IMR-90 (cell line): Measurements from ENCODE around the gene SPAG9. TPM values are rescaled to one million over a fixed set of nuclear protein-coding genes. Genes with fewer than 3 reads are reported as not detected.

ENCODE experiments used
- ATAC-seq: fragments of 200-7000 bp; cut with Tn5 transposase; 2 replicates; pipeline ENCODE4 v1.9.1; 2020; ENCODE audit warnings: low read depth, mild to moderate bottlenecking, moderate library complexity
- BruUV-seq: library from RNA; stranded (reverse); fragments of 400-500 nt; replicated peaks from 2 replicates; lab custom pipeline; 2021; lab: Mats Ljungman, UMichigan
- CTCF ChIA-PET: fragments of 300-600 bp; formaldehyde crosslinking; extraction: SDS; loops from one replicate; lab custom pipeline; 2021; ENCODE audit warnings: antibody characterized with exemption; lab: Yijun Ruan, JAX
- POLR2A ChIA-PET: fragments of 300-600 bp; sonication (Branson Sonifier 250); formaldehyde crosslinking; loops from one replicate; lab custom pipeline; 2022; ENCODE audit warnings: antibody characterized with exemption; ENCODE audit not compliant: unreplicated experiment; lab: Charles Lee
- DNase-seq: peaks from one replicate; pipeline ENCODE4 v3.0.0; 2013
- H2AFZ ChIP-seq: replicated peaks from 2 replicates; pipeline ENCODE3; 2013; ENCODE audit warnings: low read length, mild to moderate bottlenecking; ENCODE audit not compliant: poor library complexity
- H2AK5ac ChIP-seq: 2 replicates; pipeline ENCODE4 v1.6.1; 2013; ENCODE audit warnings: low read depth, low read length, inconsistent platforms
- H2AK9ac ChIP-seq: replicated peaks from 2 replicates; pipeline ENCODE3; 2013; ENCODE audit warnings: mild to moderate bottlenecking, low read depth, low read length, moderate library complexity; ENCODE audit not compliant: poor library complexity
- H2BK120ac ChIP-seq: 2 replicates; pipeline ENCODE4 v1.6.1; 2013; ENCODE audit warnings: low read depth, low read length, inconsistent platforms
- H2BK15ac ChIP-seq: 3 replicates; pipeline ENCODE4 v1.6.1; 2013; ENCODE audit warnings: low read depth, low read length, inconsistent platforms
- H2BK20ac ChIP-seq: 2 replicates; pipeline ENCODE4 v1.6.1; 2013; ENCODE audit warnings: low read depth, mild to moderate bottlenecking, inconsistent platforms, low read length, moderate library complexity
- H2BK5ac ChIP-seq: 2 replicates; pipeline ENCODE4 v1.6.1; 2013; ENCODE audit warnings: mild to moderate bottlenecking, low read depth, low read length, inconsistent platforms; ENCODE audit not compliant: poor library complexity, severe bottlenecking
- H3K14ac ChIP-seq: replicated peaks from 2 replicates; pipeline ENCODE4 v1.6.1; 2013; ENCODE audit warnings: low read depth, low read length, inconsistent platforms
- H3K18ac ChIP-seq: 2 replicates; pipeline ENCODE4 v1.6.1; 2013; ENCODE audit warnings: low read depth, low read length, control low read depth
- H3K23ac ChIP-seq: 2 replicates; pipeline ENCODE4 v1.6.1; 2013; ENCODE audit warnings: low read depth, low read length, inconsistent platforms
- H3K27ac ChIP-seq: 2 replicates; pipeline ENCODE4 v1.5.1; 2013; ENCODE audit warnings: mild to moderate bottlenecking, control low read depth, low read length; ENCODE audit not compliant: insufficient read depth
- H3K27me3 ChIP-seq: 2 replicates; pipeline ENCODE4 v1.6.1; 2013; ENCODE audit warnings: low read length; ENCODE audit not compliant: control insufficient read depth, insufficient read depth
- H3K36me3 ChIP-seq: 2 replicates; pipeline ENCODE4 v1.6.1; 2013; ENCODE audit warnings: low read length, mixed read lengths; ENCODE audit not compliant: control insufficient read depth, insufficient read depth
- H3K4ac ChIP-seq: 2 replicates; pipeline ENCODE4 v1.6.1; 2013; ENCODE audit warnings: low read depth, low read length, inconsistent platforms
- H3K4me1 ChIP-seq: 2 replicates; pipeline ENCODE4 v1.6.1; 2013; ENCODE audit warnings: low read length, mixed read lengths; ENCODE audit not compliant: control insufficient read depth, insufficient read depth
- H3K4me2 ChIP-seq: 2 replicates; pipeline ENCODE4 v1.6.1; 2013; ENCODE audit warnings: low read depth, mild to moderate bottlenecking, control low read depth, low read length, moderate library complexity
- H3K4me3 ChIP-seq: 2 replicates; pipeline ENCODE4 v1.5.1; 2013; ENCODE audit warnings: low read depth, mild to moderate bottlenecking, control low read depth, low read length, moderate library complexity; ENCODE audit not compliant: insufficient read depth
- H3K56ac ChIP-seq: 2 replicates; pipeline ENCODE4 v1.6.1; 2013; ENCODE audit warnings: low read length, inconsistent platforms; ENCODE audit not compliant: insufficient read depth; ENCODE audit errors: extremely low read depth
- H3K79me1 ChIP-seq, 2 experiments: 2 replicates each; pipeline ENCODE4 v1.6.1; 2013; ENCODE audit warnings: low read length in 2 of 2, inconsistent platforms in 1 of 2, low read depth in 1 of 2
- H3K9ac ChIP-seq: 2 replicates; pipeline ENCODE4 v1.6.1; 2013; ENCODE audit warnings: low read depth, low read length, control low read depth
- H3K9me1 ChIP-seq: 2 replicates; pipeline ENCODE4 v1.6.1; 2013; ENCODE audit warnings: low read length, inconsistent platforms; ENCODE audit not compliant: insufficient read depth
- H3K9me3 ChIP-seq: 2 replicates; pipeline ENCODE4 v1.6.1; 2013; ENCODE audit warnings: low read length; ENCODE audit not compliant: control insufficient read depth, insufficient read depth
- H4K20me1 ChIP-seq: 2 replicates; pipeline ENCODE4 v1.6.1; 2013; ENCODE audit warnings: low read length, inconsistent platforms; ENCODE audit not compliant: insufficient read depth
- H4K5ac ChIP-seq: 2 replicates; pipeline ENCODE4 v1.6.1; 2013; ENCODE audit warnings: mild to moderate bottlenecking, low read depth, low read length, control low read depth
- H4K8ac ChIP-seq, 2 experiments: 2 replicates each; pipeline ENCODE4 v1.6.1; 2013; ENCODE audit warnings: low read depth in 2 of 2, low read length in 2 of 2, control low read depth in 1 of 2, inconsistent platforms in 1 of 2
- H4K91ac ChIP-seq: 2 replicates; pipeline ENCODE4 v1.6.1; 2013; ENCODE audit warnings: low read depth, low read length, inconsistent platforms; ENCODE audit not compliant: insufficient read depth
- MAFK ChIP-seq: IDR thresholded peaks from 2 replicates; pipeline ENCODE4 v1.6.1; 2012; ENCODE audit warnings: low read depth, low read length, improper control_type of control experiment
- MAZ ChIP-seq: IDR thresholded peaks from 2 replicates; pipeline ENCODE4 v1.6.1; 2012; ENCODE audit warnings: low read depth, mild to moderate bottlenecking, low read length, improper control_type of control experiment, moderate library complexity, borderline replicate concordance
- NFE2L2 ChIP-seq: fragments of 150-350 bp; IDR thresholded peaks from 2 replicates; pipeline ENCODE4 v1.6.1; 2016; ENCODE audit warnings: low read depth, mild to moderate bottlenecking, low read length
- WGBS, 2 experiments: methylation state at CpG; one replicate each; pipeline versions ENCODE4 v1.1.5 to v1.1.7; 2013; ENCODE audit warnings: missing lambda C conversion rate in 2 of 2; ENCODE audit not compliant: insufficient read length in 1 of 2; ENCODE audit errors: extremely low coverage in 2 of 2; 5-methylcytosine and 5-hydroxymethylcytosine counted together
- dilution Hi-C: fragments of 300-500 bp; cut with HindIII; formaldehyde crosslinking; loops from one replicate; pipeline ENCODE4 v1.14.3; 2018; ENCODE audit warnings: low sequenced_read_pairs; ENCODE audit not compliant: unreplicated experiment
- in situ Hi-C: fragments of 300-500 bp; cut with MboI; formaldehyde crosslinking; loops from 3 replicates; pipeline ENCODE4 v1.14.3; 2019; ENCODE audit warnings: low sequenced_read_pairs, inconsistent platforms, mixed read lengths
- intact Hi-C: fragments of 100-400 bp; cut with micrococcal nuclease; formaldehyde crosslinking; loops from 2 replicates; pipeline ENCODE4 v1.10.0; 2022
- polyA plus RNA-seq, 3 experiments: library from polyadenylated mRNA; depleted of rRNA; stranded (reverse); fragments of >200 nt; gene quantifications; 2 replicates each; pipeline ENCODE4 v1.2.3, GENCODE V29; 2012; ENCODE audit warnings: low replicate concordance in 1 of 3
- total RNA-seq: library from RNA; depleted of rRNA; stranded (reverse); fragments of >200 nt; gene quantifications from 2 replicates; pipeline ENCODE4 v1.2.3, GENCODE V29; 2012

Gene SPAG9
- total and polyA plus RNA-seq, 2 of the 4 experiments (the other 2 are of a cell fraction), result 26.7 to 75.5 TPM

- Histone ChIP-seq H3K14ac (no peak overlapping the region), H2AFZ (no peak overlapping the region), H2BK120ac (no peak overlapping the region), H3K27me3 (no peaks in the 10 kb centered on the region), H3K4me1 (0 out of 2 replicates have a peak, but pooled peaks cover 2% of the 10 kb centered on the region), H3K27ac (no peak overlapping the region), H2AK5ac (no peak overlapping the region), H2AK9ac (no peak overlapping the region), H3K56ac (no peak overlapping the region), H4K5ac (no peak overlapping the region), H4K91ac (no peak overlapping the region), H3K18ac (no peak overlapping the region), H4K20me1 (peaks cover 9% of the 10 kb centered on the region; the same call in 1 of the 2 replicates), H3K4me3 (no peak overlapping the region), H4K8ac (no peak overlapping the region), H2BK20ac (no peak overlapping the region), H3K79me1 (peaks cover 24 to 56% of the 10 kb centered on the region in 2 experiments), H3K9me1 (peaks cover 3% of the 10 kb centered on the region; the same call in 1 of the 2 replicates), H3K4ac (no peak overlapping the region), H3K36me3 (no peaks in the 10 kb centered on the region), H3K4me2 (no peak overlapping the region), H3K9ac (no peak overlapping the region), H2BK15ac (no peak overlapping the region), H3K9me3 (no peaks in the 10 kb centered on the region), H2BK5ac (no peak overlapping the region), H3K23ac (no peak overlapping the region)
- no TSS peak for BruUV-seq
- no CpG with 5 or more reads among the region's 4 CpGs for WGBS, 2 experiments
- no peak for ATAC-seq
- TF ChIP-seq MAFK (no peak), NFE2L2 (no peak), MAZ (no peak)
- intact Hi-C loops, result no loop called here
- CTCF ChIA-PET, result interaction anchor here (0.6 kb wide), 1 partner anchor 8 kb away, joined by 3 read pairs; no protein-coding TSS in a partner anchor
- in situ Hi-C loops, result no loop called here
- POLR2A ChIA-PET, result no interaction called here
- DNase-seq, result no peak
- dilution Hi-C loops, result no loop called here
These were observed 22.8 kb downstream of the SPAG9 start for GRCh38 chr17:51097708-51098446.
